Fibroblast of skin of left quadriceps (primary cell): ENCODE data around the gene SCARB1.

Source experiments
- DNase-seq, 2 experiments: peaks; one replicate each; pipeline ENCODE4 v3.0.0-alpha.2; 2013; ENCODE audit warnings: low read depth in 2 of 2

SCARB1 gene

DNA sequence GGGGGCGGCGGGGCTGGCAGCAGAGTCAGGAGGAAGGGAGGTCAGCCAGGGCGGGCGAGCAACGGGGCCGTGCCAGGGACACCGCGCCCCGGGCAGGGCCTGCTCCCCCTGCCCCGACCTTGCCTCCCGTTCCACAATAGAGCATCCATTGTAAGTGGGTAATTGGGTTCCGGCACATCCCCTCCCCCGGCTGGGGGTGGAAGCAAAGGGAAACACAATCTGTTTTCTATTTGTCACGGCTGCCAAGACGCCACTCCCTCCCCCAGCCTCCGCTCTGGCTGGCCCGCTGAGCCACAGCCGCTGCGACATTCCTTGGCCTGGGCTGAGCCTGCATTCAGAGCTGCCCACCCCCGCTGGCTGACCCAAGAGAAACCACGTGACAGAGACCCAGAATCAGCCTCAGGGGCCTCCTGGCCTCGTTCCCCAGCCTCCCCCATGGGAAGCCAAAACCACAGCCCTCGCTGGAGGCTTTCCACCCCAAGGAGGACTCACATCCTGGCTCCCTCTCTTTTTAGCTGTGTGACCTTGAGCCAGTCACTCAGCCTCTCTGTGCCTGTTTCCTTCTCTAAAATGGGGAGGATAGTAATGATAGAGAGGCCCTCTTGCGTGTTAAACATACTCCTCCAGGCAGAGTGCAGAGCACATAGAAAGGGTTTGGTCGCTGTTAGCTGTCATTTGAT, 117.6 kb downstream of the SCARB1 start:
- peak; percentile 86 to 88 for DNase-seq

DNA sequence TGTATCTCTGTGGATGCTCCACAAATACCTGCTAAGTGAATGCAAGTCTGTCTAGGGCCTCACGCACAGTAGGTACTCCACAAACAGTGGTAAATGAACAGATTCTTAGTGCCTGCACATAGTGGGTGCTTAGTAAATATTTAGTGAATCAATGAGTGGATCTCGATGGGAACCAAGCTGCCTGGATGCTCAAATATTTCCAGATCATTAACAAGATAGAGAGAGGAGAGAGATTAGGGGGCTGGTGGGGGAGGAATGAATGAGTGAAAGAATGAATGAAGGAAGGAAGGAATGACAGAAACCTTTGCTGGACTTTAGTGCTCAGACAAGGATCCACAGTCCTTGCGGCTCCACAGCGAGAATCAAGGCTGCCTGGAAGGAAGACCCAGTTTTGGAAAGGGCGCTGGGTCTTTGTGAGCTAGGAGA, 118.2 kb downstream of the SCARB1 start:
- DNase-seq = no peak

DNA sequence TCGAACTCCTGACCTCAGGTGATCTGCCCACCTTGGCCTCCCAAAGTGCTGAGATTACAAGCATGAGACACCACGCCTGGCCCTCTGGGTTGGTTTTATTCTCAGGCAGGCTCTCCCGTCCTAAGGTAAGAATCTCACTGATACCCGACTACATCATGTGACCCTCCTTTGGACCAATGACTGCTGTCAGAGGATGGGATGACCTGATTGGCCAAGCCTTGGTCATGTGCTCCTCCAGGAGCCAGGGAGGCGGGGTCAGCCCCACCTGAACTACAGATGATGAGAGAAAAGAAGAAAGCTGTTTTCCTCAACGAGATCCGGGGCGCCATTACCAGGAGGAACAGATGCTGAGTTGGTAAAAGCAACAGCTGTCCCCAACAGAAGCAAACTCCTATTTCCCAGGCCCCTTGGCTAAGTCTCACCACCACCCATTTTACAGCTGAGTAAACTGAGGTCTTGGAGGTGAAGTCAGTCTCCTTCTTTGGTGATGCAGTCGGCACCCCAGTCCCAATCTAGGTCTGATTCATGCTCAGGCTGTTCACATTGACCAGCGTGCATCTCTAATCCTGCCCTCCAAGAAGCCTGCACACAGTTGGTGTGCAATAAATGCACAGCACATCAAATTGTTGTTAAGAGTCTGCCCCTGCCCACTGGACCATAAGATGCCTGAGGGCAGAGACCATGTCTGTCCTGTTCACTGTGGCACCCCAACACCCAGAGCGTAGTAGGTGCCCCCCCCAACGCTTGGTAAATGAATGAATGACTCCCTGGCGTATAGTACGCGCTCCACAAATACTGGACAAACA, 118.8 kb downstream of the SCARB1 start:
- no peak for DNase-seq

DNA sequence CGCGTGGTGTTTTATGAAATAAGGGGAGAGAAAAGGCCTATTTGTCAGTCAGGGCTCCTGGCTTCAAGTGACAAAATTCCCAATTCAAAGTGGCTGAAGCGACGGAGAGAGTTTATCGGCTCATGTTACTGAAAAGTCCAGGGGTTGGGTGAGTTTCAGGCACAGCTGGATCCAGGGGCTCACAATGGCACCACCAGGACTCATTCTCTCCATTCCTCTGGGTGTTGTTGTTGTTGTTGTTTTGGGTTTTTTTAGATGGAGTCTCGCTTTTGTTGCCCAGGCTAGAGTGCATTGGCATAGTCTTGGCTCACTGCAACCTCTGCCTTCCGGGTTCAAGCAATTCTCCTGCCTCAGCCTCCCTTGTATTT, 119.4 kb downstream of the SCARB1 start:
- DNase-seq = no peak

DNA sequence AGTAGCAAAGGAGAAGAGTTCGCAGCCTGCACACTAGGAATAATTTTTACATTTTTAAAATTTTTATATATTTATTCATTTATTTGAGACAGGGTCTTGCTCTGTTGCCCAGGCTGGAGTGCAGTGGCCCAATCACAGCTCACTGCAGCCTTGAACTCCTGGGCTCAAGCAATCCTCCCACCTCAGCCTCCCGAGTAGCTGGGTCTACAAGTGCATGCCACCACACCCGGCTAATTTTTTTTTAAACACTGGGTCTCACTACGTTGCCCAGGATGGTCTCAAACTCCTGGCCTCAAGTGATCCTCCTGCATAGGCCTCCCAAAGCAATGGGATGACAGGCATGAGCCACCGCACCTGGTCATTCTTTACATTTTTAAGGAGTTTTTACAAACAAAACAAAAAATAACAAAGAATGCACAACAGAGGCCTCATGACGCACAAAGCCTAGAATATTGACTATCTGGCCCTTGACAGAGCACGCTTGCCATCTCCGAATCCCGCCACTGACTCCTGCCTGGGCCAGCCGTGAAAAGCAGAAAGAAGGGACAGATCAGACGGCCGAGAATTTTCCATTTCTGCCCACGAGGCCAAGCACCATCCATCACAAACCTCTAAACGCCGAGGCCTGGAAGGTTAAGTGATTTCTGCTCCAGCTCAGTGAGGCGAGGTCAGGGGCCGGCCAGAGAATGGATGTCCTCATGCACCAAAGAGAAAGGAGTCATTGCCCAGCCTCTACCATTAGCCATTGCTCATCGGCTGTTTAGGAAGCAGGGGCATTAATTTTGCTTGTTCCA, 120.0 kb downstream of the SCARB1 start:
- no peak for DNase-seq

DNA sequence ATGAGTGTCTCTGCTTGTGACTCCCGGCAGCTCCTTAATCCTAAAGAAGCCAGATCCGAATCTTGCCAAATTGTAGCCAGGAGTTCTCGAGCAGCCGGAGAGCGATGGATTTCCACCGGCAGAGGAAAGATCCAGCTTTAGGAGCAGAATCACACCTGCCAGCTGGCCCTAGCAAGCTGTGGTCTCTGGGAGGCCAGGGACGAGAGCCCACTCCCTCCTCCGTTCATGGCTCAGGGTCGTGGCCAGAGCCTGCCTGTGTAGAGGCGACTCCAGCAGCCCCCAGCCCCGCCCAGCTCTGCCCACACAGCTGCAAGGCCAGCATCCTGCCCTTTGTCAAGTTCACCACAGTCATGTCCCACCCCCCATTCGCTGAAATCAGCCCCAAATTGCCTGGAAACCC, 121.0 kb downstream of the SCARB1 start:
- DNase-seq = no peak

DNA sequence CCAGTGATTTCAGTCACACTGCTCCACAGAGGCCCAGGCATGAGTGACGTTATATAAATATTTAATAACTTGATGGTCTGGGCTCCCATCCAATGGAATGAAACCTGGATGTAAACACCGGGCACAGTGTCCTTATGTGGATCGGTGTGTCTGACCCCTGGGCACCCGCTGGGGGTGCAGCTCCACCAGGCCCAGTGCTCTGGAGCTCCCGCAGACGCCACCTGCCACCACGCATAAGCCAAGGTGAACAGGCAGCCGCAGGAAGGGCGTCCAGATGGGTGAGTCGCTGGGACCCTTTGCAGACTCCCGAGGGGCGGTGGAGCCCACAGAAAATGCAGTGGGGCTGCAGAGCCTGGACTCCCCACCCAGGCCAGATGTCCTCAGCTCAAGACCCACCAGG, 121.6 kb downstream of the SCARB1 start:
- DNase-seq = no peak

DNA sequence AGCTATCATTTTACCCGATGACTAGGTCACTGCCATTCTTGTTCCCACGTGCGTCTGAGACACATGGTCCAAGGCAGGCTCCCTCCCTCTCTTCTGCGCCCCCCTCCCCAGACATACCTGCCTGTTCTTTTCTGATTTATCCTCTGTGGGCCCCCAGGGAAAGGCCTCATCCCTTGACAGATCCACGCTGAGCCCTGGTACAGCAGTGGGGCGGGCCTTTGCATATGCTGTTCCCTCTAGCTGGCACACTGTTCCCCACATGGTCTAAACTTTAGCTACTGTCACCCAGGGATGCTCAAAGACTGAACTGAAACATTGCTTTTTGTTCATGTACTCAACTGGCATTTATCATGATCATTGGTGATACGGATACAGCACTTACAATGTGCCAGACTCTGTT, 122.5 kb downstream of the SCARB1 start:
- DNase-seq = no peak

DNA sequence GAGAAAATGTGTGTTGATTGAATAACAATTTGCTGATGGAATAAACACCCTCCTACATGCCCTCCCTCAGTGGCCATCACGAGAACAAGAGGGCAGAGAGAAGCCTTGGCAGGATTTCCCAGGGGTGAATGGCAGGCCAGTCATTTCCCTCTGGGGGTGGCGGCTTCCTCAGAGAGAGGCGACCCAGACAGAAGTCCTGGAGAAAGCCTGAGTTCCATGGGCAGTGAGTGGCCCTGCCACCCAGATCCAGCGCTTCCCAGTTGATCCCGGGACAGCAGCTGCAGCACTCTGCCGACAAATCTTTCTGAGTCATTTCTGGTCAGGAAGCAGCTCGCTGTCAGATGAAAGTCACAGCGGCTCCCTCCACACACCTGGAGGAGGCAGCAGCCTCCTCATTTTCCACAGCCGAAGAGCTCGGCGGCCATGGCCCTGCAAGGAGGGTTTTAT, 123.0 kb downstream of the SCARB1 start:
- DNase-seq = no peak

DNA sequence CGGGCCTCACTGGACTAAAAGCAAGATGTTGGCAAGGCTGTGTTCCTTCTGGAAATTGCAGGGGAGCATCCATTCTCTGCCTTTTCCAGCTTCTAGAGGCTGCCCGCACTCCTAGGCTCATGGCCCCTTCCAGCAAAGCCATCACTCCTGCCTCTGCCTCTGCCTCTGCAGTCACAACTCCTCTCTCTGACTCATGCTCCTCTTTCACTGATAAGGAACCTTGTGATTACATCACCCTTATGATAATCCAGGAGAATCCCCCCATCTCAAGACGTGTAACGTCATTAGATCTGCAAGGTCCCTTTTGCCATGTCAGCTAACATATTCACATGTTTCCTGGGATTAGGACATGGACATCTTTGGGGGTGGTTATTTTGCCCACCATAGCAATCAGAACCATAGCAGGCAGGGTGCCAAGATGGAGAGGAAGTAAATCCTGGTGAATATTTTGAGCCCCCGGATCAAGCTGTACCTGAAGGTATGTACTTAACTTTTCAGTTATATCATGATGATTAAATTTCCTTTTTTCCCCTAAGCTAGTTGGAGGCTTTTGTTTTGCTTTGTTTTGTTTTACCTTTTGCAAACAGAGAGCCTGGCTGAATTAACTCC, 123.6 kb downstream of the SCARB1 start:
- DNase-seq = no peak

DNA sequence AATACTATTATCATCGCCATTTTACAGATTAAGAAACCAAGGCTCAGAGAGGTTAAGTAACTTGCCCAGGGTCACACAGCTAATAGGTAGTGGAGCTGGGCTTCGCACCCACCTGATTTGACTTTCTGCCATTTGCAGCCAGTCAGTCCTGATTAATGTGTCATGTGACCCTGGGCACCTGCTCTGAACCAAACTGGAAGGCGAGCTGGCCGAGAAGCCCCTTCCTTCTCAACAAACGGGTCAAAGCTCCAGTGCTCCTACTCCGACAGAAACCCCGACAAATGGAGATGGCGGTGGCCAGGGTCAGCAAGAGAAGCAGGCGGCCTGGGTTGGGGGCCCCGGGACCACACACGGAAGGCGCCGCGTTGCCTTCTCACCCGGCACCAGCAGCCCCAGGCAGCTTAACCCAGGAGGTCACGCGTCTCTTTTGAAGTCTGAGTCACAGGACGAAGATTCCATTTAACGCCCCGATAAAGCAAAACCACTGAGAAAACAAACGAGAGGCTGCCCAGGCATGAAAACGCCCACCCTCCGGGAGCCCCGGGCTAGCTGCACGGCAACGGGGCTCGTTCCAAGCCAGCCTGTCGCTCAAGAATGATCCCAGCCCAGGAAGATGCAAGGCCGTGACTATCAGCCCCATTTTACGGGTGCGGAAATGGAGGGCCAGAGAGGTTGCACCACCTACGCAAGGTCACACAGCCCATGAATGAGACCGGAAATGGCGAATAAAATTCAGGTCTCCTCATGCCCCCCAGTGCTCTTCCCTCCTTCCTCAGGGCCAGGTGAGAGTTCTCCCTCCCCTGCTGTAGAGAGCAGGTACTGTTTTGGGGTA, 124.8 kb downstream of the SCARB1 start:
- no peak for DNase-seq

DNA sequence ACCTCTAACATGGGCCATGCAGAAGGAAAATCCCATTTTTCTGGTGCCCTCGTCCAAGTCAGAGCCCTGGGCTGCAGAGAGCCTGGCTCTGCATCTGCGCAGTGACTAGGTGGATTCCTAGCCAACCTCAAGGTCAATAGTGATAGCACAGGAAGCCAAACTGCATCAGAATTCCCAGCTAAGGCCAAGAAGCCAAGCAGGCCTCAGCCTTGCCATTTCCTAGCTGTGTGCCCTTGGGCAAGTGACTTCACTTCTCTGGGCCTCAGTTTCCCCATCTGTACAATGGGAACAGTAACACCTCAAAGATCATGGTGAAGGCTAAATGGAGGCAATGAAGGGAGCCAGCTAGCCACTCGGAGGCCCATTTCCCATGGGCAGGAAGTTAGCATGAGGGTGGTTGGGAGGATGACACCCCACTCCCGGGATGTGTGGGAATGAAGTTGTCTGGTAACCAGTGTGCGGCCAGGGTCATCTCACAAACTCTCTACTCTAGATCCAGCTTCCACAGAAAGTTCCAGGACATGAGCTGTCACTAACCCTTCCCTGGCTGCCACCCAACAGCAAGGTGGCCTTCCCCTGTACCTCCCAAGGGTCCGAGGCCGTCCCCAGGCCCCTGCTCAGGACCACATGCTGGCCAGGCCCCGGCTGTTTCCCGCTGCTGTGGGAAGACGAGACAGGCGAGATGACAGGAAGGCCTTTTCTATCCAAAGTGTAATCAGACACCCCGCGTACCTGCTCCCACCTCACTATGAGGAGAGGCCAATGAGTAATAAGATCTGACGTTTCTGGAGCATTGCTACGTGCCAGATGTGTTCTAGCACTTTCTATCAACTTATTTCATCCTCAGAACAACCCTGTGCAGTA, 125.7 kb downstream of the SCARB1 start:
- no peak for DNase-seq

DNA sequence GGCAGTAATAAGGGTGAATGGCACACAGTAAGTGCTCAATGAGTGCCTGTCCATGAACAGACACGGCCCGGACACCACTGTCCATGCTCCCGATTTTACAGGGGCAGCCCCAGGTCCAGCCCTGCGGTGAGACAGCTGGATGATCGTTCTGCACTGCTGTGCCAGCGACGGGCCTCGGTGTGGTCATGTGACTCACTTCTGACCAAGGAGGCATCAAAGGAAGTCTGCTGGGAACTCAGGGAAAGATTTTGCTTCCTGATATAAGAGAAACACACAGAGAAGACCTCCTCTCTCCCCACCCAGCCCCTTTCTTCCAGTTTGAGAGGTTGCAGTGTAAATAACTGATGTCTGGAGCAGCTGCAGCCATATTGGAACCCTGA, 126.6 kb downstream of the SCARB1 start:
- DNase-seq = no peak

DNA sequence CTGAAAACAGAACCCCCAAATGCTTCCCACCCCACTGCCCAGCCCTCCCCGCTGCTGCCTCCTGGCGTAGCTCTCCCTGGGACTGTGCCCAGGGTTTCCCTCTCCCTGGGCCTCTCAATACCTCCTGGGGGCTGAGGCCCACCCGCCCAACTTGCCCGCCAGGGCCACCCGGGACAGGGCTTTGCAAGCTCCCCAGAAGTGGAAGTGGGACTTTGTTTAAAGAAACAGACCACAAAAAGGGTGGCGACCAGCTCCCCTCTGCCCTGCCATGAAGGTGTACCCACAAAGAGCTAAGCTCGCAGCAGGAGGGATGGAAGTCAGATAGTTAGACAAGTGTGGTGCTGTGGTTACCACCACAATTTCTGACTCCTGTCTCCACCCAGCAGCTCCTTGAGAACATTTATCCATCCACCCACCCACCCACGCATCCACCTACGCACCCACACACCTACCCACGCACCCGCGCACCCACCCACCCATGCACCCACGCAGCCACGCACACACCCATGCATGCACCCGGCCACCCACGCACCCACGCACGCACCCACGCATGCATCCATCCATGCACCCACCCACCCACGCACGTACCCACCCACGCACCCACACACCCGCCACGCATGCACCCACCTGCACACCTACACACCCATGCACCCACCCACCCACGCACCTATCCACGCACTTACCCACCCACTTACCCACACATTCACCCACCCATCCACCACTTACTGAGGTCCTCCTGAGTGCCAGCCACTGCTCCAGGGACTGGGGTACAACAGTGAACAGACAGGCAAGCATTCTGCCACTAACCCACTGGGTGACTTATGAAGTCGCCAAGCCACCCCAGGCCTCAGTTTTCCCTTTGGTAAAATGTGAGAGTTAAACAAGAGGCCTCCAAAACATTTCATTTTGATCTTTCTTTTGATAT, 127.3 kb downstream of the SCARB1 start:
- DNase-seq = no peak

DNA sequence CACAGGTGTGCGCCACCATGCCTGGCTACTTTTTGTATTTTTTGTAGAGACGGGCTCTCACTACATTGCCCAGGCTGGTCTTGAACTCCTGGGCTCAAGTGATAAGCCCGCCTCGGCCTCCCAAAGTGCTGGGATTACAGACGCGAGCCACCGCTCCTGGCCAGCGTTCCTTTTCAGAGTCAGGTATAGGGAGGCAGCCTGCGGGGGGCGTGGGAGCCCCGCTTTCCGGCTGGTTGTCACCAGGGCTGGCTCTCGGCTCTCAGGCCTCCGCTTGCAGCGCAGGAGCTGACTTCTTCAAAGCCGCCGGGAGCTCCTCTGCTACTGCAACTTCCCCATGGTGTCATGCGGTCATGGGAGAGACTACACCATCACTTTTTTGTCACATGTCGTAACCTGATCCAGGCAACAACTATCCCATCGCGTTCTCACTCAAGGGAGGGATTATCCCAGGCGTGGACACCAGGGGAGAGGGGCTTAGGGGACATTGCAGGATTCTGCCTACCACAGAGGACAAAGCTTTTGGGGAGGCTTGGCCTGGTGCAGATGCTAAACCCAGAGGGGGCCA, 129.4 kb downstream of the SCARB1 start:
- DNase-seq = no peak

DNA sequence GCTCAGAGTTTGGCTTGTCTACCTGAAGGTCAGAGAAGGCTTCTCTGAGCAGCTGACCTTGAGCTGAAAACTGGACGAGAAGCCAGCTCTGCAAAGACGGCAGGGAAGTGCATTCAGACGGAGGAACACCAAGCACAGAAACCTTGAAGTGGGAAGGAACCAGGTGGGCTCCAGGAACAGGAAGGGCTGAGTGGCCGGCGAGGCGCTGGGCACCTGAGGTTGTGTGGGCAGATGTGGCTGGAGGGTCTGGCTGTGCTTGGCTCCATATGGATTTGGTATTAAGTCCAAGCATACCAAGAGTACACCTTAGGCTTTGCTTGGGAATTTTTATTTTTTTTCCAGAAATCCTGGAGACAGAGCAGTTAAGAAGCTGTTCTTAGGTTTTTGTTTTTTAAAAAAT, 130.6 kb downstream of the SCARB1 start:
- DNase-seq = no peak

DNA sequence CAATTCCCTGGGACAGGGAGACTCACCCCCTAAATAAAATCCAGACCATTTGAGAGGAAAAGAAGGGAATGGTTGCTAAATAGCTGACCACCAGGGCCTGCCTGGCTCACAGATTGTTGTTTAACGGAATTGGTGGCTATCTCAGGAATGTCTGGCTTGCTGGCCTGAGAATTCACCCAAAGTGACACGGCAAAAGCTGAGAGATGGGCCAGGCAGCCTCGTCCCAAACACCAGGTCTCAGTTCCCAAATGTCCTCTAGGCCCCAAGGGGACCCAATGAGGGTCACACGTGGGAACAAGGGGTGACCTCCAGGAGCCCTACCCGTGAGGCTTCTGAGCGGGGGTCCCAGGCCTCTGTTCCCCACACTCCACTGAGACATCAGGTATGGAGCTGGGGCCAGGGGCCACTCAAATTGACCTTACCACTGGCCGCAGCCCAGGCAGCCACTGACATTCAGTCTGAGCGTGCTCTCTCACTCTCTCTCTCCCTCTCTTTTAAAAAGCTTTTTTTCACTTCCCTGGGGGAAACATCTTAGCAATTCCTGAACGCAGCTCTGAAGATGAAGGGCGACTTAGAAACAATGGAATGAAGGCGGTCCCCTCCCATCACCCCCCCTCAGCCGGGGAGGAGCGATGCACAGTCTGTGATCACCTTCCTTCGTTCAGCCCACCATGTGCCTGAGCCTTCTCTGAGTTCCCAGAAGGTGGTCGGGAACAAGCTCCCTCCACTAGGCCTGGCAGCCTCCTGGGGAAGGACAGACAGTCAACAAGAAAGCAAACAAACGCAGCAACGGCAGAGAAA, 131.2 kb downstream of the SCARB1 start:
- DNase-seq = no peak

DNA sequence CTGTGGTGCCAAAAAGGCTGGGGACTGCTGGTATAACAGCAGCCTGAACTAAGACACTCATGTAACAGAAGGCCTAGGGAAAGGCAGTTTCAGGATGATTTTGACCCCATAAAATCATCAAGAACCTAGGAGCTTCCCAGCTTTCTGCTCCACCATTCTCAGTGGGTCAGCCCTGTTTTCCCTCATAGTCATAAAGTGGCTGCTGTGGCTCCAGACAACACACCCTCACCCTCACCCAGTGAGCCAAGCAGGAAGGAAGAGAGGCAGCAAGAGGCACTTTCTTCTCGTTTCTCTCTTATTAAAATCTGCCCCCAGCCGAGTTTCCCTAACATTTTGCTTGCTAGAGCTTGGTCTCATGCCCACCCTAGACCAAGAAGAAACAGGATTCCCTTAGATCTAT, 131.8 kb downstream of the SCARB1 start:
- DNase-seq = no peak
